KMS-11 (cell line): Measurements from ENCODE around the gene LSM3.

Source experiments
- H2AFZ ChIP-seq: fragments of 200-600 bp; sonication (generic); 2 replicates; pipeline ENCODE4 v1.6.1; 2016; ENCODE audit warnings: antibody characterized with exemption, mixed run types, low read depth
- H3K27ac ChIP-seq: fragments of 200-600 bp; sonication (generic); 2 replicates; pipeline ENCODE4 v1.6.1; 2016; ENCODE audit warnings: mild to moderate bottlenecking, mixed run types
- H3K27me3 ChIP-seq: fragments of 200-600 bp; sonication (generic); 2 replicates; pipeline ENCODE4 v1.6.1; 2017; ENCODE audit warnings: mild to moderate bottlenecking, low read depth, mixed run types, moderate library complexity; ENCODE audit not compliant: insufficient read depth
- H3K36me3 ChIP-seq: fragments of 200-600 bp; sonication (generic); 2 replicates; pipeline ENCODE4 v1.6.1; 2017; ENCODE audit warnings: mild to moderate bottlenecking, mixed run types; ENCODE audit not compliant: insufficient read depth
- H3K4me1 ChIP-seq: fragments of 200-600 bp; sonication (generic); 2 replicates; pipeline ENCODE4 v1.6.1; 2016; ENCODE audit warnings: mild to moderate bottlenecking, low read depth, mixed run types; ENCODE audit not compliant: poor library complexity, severe bottlenecking
- H3K4me2 ChIP-seq: fragments of 200-600 bp; sonication (generic); 2 replicates; pipeline ENCODE4 v1.7.0; 2016; ENCODE audit warnings: mild to moderate bottlenecking, mixed run types
- H3K4me3 ChIP-seq: fragments of 200-600 bp; sonication (generic); IDR thresholded peaks from 2 replicates; pipeline ENCODE4 v1.6.1; 2017; ENCODE audit warnings: low read depth, low read length, mixed read lengths; ENCODE audit not compliant: insufficient read depth
- H3K79me2 ChIP-seq: fragments of 200-600 bp; sonication (generic); 2 replicates; pipeline ENCODE4 v1.6.1; 2016; ENCODE audit warnings: low read depth, mixed run types; ENCODE audit not compliant: insufficient read depth
- H3K9ac ChIP-seq: fragments of 200-600 bp; sonication (generic); 2 replicates; pipeline ENCODE4 v1.6.1; 2016; ENCODE audit warnings: mild to moderate bottlenecking, mixed run types
- H4K20me1 ChIP-seq: fragments of 200-600 bp; sonication (generic); 2 replicates; pipeline ENCODE4 v1.6.1; 2016; ENCODE audit warnings: mild to moderate bottlenecking, mixed run types; ENCODE audit not compliant: insufficient read depth
- TF ChIP-seq, protein P1 (sequence below): fragments of 200-600 bp; sonication (generic); conservative IDR thresholded peaks from 2 replicates; pipeline ENCODE4 v1.6.1; 2017; ENCODE audit warnings: low read depth, mild to moderate bottlenecking, antibody characterized with exemption, low read length, moderate library complexity, mixed read lengths

LSM3 gene

DNA sequence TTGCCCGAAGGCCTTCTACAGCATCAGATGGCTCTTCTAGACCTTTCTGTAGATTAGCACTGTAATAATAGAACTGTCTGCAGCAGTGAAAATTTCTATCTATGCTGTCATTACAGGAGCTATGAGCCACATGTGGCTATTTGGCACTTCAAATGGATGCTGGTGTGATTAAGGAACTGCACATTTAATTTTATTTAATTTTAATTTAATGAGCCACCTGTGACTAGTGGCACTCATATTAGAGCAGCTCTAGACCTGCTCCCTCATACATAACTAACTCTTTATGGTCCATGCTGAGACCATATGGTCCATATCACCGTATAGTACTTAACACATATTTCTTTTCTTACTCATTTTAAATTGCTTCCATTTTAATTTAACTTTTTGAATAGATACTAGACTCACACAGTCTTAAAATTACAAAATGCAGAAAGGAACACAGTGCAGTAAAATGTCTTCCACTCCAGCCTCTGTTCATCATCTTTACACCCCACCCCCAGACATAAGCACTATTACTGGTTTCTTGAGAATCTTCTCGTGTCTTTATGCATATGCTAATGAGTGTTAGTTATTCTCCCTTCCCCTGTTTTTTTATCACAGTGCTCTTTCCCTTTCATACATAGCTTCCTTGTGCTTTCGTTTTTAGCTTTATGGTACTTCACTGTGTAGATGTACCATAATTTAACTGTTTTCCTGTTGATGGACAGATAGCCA, 9.6 kb downstream of the LSM3 start:
- Histone ChIP-seq H3K79me2 (no peaks in the 10 kb centered on the region; the same call in 1 of the 2 replicates), H3K9ac (no peak overlapping the region), H4K20me1 (no peaks in the 10 kb centered on the region), H3K27ac (no peak overlapping the region), H3K4me1 (no peaks in the 10 kb centered on the region), H3K36me3 (no peaks in the 10 kb centered on the region), H3K4me3 (no peak overlapping the region), H3K4me2 (no peak overlapping the region), H3K27me3 (no peaks in the 10 kb centered on the region), H2AFZ (no peak overlapping the region)
- TF ChIP-seq, protein P1, sequence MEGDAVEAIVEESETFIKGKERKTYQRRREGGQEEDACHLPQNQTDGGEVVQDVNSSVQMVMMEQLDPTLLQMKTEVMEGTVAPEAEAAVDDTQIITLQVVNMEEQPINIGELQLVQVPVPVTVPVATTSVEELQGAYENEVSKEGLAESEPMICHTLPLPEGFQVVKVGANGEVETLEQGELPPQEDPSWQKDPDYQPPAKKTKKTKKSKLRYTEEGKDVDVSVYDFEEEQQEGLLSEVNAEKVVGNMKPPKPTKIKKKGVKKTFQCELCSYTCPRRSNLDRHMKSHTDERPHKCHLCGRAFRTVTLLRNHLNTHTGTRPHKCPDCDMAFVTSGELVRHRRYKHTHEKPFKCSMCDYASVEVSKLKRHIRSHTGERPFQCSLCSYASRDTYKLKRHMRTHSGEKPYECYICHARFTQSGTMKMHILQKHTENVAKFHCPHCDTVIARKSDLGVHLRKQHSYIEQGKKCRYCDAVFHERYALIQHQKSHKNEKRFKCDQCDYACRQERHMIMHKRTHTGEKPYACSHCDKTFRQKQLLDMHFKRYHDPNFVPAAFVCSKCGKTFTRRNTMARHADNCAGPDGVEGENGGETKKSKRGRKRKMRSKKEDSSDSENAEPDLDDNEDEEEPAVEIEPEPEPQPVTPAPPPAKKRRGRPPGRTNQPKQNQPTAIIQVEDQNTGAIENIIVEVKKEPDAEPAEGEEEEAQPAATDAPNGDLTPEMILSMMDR, result no peak

DNA sequence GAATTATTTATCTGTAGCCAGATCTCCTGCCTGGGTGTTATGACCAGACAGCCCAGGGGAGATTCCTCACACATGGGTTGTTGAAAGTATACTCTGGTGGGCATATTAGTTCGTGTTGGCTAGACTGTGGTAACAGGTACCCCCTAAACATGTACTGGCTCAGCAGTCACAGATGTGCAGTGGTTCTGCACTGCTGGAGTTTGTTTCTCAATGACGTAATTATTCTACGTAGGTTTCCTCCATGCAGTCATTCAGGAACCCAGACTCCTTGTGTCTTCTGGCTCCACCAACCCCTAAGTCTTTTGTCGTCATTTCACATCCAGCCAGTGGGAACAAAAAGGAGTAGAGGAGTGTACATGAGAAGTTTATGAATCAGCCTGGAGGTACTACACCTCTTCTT, 16.2 kb downstream of the LSM3 start:
- H3K4me2 ChIP-seq, result no peak overlapping the region
- no peak overlapping the region for H2AFZ ChIP-seq
- no peaks in the 10 kb centered on the region for H3K27me3 ChIP-seq
- H4K20me1 ChIP-seq, result no peaks in the 10 kb centered on the region
- no peaks in the 10 kb centered on the region for H3K4me1 ChIP-seq
- TF ChIP-seq, protein P1, result no peak
- no peak overlapping the region for H3K9ac ChIP-seq
- H3K27ac ChIP-seq, result no peak overlapping the region
- no peaks in the 10 kb centered on the region for H3K36me3 ChIP-seq
- H3K79me2 ChIP-seq, result no peaks in the 10 kb centered on the region; the same call in 1 of the 2 replicates
- H3K4me3 ChIP-seq, result no peak overlapping the region

DNA sequence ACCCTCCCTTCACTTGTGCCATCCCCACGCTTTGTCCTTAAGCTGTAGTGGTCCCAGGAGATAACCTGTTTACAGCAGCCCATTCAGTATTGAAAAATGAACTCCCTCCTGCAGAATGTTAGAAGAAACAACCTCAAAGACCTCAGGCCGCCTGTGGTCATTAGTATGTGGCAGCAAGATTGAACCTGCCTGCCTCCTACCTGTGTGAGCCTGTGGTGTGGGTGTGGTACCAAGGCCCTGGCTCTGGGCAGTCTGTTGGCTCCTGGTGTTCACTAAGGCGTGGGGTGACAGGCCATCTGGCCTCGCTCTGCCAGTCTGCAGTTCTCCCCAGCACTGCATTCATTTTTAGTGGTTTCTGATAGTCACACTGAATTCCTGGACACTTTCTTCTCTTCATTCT, 21.0 kb downstream of the LSM3 start:
- Histone ChIP-seq H3K36me3 (no peaks in the 10 kb centered on the region), H3K9ac (no peak overlapping the region)
- TF ChIP-seq, protein P1, result no peak

DNA sequence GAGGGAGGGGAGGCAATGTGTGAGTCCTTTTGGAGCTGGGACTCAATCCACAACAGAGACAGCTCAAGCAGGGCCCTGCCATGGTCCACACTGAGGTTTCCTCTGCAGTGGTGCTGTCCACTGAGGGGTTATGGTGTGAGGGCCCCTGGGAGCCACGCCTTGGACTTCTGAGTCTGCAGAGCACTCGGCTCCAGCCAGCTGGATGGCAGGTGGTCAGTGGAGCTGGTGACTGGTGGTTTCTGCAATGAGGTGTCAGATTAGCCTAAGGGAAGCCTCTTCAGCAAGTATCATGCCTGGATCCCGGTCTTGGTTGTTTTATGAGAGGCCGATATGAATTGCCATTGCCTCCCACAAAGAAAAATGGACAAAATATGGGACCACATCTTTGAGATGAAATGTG, 21.7 kb downstream of the LSM3 start:
- H3K79me2 ChIP-seq, result no peaks in the 10 kb centered on the region
- no peaks in the 10 kb centered on the region for H3K36me3 ChIP-seq
- H2AFZ ChIP-seq, result no peak overlapping the region
- no peak overlapping the region for H3K4me3 ChIP-seq
- no peak overlapping the region for H3K4me2 ChIP-seq
- TF ChIP-seq, protein P1, result no peak
- no peaks in the 10 kb centered on the region for H3K4me1 ChIP-seq
- no peak overlapping the region for H3K27ac ChIP-seq
- H3K9ac ChIP-seq, result no peak overlapping the region
- no peaks in the 10 kb centered on the region for H4K20me1 ChIP-seq
- H3K27me3 ChIP-seq, result no peaks in the 10 kb centered on the region

More for the DNA sequence above, 21.0 kb downstream of the LSM3 start:
- Histone ChIP-seq H4K20me1 (no peaks in the 10 kb centered on the region), H3K4me2 (no peak overlapping the region), H3K27ac (no peak overlapping the region), H2AFZ (no peak overlapping the region), H3K79me2 (no peaks in the 10 kb centered on the region), H3K4me3 (no peak overlapping the region), H3K27me3 (no peaks in the 10 kb centered on the region), H3K4me1 (no peaks in the 10 kb centered on the region)
